Natural killer cell treated with Interleukin-12 subunit alpha and Interleukin-12 subunit beta and Interleukin-15 and Interleukin-18, amount 100 ng/mL, for 72 hours (primary cell): ENCODE results near the gene PLXNA3. TPM values are rescaled to one million over a fixed set of nuclear protein-coding genes. Genes with fewer than 3 reads are reported as not detected.

Experiments
- ATAC-seq, 2 donors: fragments of 150-1000 bp; cut with Tn5 transposase in 1 of 2; sonication (Bioruptor Pico), chemical (Tn5 transposase) in 1 of 2; 2 replicates each; pipeline ENCODE4 v1.10.0; 2021
- DNase-seq: peaks from one replicate; pipeline ENCODE4 v3.0.0; 2022; ENCODE audit warnings: low spot score
- H3K27ac Mint-ChIP-seq, 2 donors: 1 replicate in 1 of 2; 2 replicates in 1 of 2; pipeline ENCODE4 v1.8.0; 2022; ENCODE audit warnings: mixed read lengths in 2 of 2, mild to moderate bottlenecking in 1 of 2, moderate library complexity in 1 of 2
- H3K27me3 Mint-ChIP-seq, 2 donors: 1 replicate in 1 of 2; 2 replicates in 1 of 2; pipeline ENCODE4 v1.8.0; 2022; ENCODE audit warnings: mixed read lengths in 2 of 2
- H3K36me3 Mint-ChIP-seq: one replicate; pipeline ENCODE4 v1.8.0; 2022; ENCODE audit warnings: mixed read lengths
- H3K4me1 Mint-ChIP-seq, 2 donors: 1 replicate in 1 of 2; 2 replicates in 1 of 2; pipeline ENCODE4 v1.8.0; 2022; ENCODE audit warnings: low read depth in 2 of 2, mixed read lengths in 2 of 2, mild to moderate bottlenecking in 1 of 2
- H3K4me3 Mint-ChIP-seq: one replicate; pipeline ENCODE4 v1.8.0; 2022; ENCODE audit warnings: mixed read lengths
- H3K9me3 Mint-ChIP-seq: 2 replicates; pipeline ENCODE4 v1.8.0; 2022; ENCODE audit warnings: mixed read lengths
- total RNA-seq, 2 donors: library from RNA; stranded (reverse); gene quantifications; one replicate each; pipeline ENCODE4 v1.2.3, GENCODE V29; 2022

PLXNA3 gene
- total RNA-seq, 2 donors from 2014 or later, result 52.4 to 61.3 TPM

- no peaks in the 10 kb centered on the region for H3K36me3 Mint-ChIP-seq
- peaks cover 0 to 3% of the 10 kb centered on the region in 2 donors for H3K4me1 Mint-ChIP-seq
- H3K4me3 Mint-ChIP-seq, result no peak overlapping the region
- DNase-seq (peak; percentile 41), ATAC-seq (no peak)
- H3K27ac Mint-ChIP-seq, result no peak overlapping the region
- H3K27me3 Mint-ChIP-seq, result no peaks in the 10 kb centered on the region
- no peaks in the 10 kb centered on the region for H3K9me3 Mint-ChIP-seq
These were observed 11.8 kb downstream of the PLXNA3 start for GRCh38 chrX:154469880-154470279.

- no peaks in the 10 kb centered on the region for H3K36me3 Mint-ChIP-seq
- ATAC-seq, result no peak
- H3K9me3 Mint-ChIP-seq, result no peaks in the 10 kb centered on the region
- DNase-seq, result peak; percentile 55
- H3K4me3 Mint-ChIP-seq, result no peak overlapping the region
- H3K27me3 Mint-ChIP-seq, result no peaks in the 10 kb centered on the region
- H3K4me1 Mint-ChIP-seq, result peaks cover 0 to 3% of the 10 kb centered on the region in 2 donors
- no peak overlapping the region for H3K27ac Mint-ChIP-seq
These were observed 12.4 kb downstream of the PLXNA3 start for GRCh38 chrX:154470434-154470833.

DNA sequence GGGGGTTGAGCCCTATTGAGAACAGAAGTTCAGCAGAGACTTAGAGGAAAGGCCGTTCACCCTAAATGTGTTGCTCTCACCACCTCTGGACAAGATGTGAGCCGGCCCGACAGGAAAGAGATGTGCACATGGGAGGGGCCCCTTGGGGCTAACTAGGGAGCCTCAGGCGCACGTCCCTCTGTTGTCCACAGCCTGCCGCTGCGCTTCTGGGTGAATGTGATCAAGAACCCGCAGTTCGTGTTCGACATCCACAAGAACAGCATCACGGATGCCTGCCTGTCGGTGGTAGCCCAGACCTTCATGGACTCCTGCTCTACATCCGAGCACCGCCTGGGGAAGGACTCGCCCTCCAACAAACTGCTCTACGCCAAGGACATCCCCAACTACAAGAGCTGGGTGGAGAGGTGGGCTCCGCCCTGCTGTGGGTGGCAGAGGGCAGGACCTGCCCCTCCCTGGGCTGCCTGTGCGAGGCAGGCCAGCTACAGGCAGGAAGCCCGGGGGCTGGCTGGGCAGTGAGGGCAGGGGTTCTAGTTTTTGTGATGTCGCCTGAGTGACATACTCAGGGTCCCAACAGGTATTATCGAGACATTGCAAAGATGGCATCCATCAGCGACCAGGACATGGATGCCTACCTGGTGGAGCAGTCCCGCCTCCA is 13.0 kb downstream of the PLXNA3 start:
- no peaks in the 10 kb centered on the region for H3K9me3 Mint-ChIP-seq
- ATAC-seq (no peak), DNase-seq (peak; percentile 28)
- no peaks in the 10 kb centered on the region for H3K27me3 Mint-ChIP-seq
- H3K27ac Mint-ChIP-seq, result no peak overlapping the region
- peaks cover 0 to 3% of the 10 kb centered on the region in 2 donors for H3K4me1 Mint-ChIP-seq
- H3K4me3 Mint-ChIP-seq, result no peak overlapping the region
- no peaks in the 10 kb centered on the region for H3K36me3 Mint-ChIP-seq

DNA sequence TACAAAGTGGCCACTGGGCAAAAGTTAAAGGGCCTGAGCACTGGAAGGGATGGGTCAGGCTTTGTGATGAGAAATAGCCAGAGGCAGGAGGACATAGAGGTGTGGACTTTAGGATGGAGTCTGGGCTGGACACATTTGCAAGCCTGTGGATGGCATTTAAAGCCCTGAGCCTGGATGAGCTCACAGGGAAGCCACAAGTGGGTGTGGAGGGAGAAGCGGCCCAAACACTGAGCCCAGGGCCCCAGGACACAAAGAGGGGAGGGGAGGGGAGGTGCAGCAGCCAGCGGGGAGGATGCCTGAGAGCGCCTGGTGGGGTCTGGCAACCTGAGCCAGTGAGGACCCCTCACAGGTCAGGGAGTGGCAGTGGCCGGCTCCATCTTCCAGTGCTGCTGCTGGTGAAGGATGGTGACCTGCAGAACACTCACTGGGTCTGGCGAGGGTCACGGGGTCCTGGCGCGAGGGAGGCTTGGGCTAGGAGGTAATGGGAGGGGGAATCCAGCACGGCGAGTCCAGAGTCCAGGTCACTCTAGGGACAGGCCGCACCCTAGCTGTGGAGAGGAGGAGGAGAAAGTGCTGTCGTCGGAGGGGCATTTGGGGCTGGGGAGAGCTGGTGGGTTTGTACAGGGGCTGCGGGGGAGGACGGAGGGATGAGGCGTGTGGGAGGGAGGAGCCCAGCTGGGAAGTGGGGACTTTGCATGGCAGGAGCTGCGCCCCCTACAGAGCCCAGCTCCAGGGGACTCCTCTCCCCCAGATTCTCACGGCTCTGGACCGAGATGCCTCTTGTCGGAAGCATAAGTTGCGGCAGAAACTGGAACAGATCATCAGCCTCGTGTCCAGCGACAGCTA is 14.0 kb downstream of the PLXNA3 start:
- peaks cover 0 to 3% of the 10 kb centered on the region in 2 donors for H3K4me1 Mint-ChIP-seq
- no peaks in the 10 kb centered on the region for H3K27me3 Mint-ChIP-seq
- no peaks in the 10 kb centered on the region for H3K36me3 Mint-ChIP-seq
- ATAC-seq, result no peak
- H3K27ac Mint-ChIP-seq, result no peak overlapping the region
- no peak overlapping the region for H3K4me3 Mint-ChIP-seq
- no peak for DNase-seq
- no peaks in the 10 kb centered on the region for H3K9me3 Mint-ChIP-seq

GRCh38 chrX:154472685-154473632 is 14.9 kb downstream of the PLXNA3 start:
- ATAC-seq, result no peak

GRCh38 chrX:154473683-154474082 is 15.6 kb downstream of the PLXNA3 start:
- Mint-ChIP-seq H3K36me3 (no peaks in the 10 kb centered on the region), H3K27me3 (no peaks in the 10 kb centered on the region), H3K4me3 (no peak overlapping the region), H3K27ac (no peak overlapping the region), H3K9me3 (no peaks in the 10 kb centered on the region), H3K4me1 (peaks cover 0 to 3% of the 10 kb centered on the region in 2 donors)
- no peak for ATAC-seq
- no peak for DNase-seq

More at GRCh38 chrX:154472685-154473632, 14.9 kb downstream of the PLXNA3 start:
- H3K27ac Mint-ChIP-seq, result no peak overlapping the region
- no peaks in the 10 kb centered on the region for H3K9me3 Mint-ChIP-seq
- peaks cover 0 to 3% of the 10 kb centered on the region in 2 donors for H3K4me1 Mint-ChIP-seq
- H3K36me3 Mint-ChIP-seq, result no peaks in the 10 kb centered on the region
- H3K4me3 Mint-ChIP-seq, result no peak overlapping the region
- H3K27me3 Mint-ChIP-seq, result no peaks in the 10 kb centered on the region
- DNase-seq, result no peak

GRCh38 chrX:154476821-154477220 is 18.7 kb downstream of the PLXNA3 start:
- H3K4me1 Mint-ChIP-seq, result peaks cover 6 to 7% of the 10 kb centered on the region in 2 donors
- DNase-seq (no peak), ATAC-seq (no peak)
- H3K36me3 Mint-ChIP-seq, result no peaks in the 10 kb centered on the region
- H3K27ac Mint-ChIP-seq, result no peak overlapping the region
- no peaks in the 10 kb centered on the region for H3K9me3 Mint-ChIP-seq
- H3K27me3 Mint-ChIP-seq, result no peaks in the 10 kb centered on the region
- H3K4me3 Mint-ChIP-seq, result no peak overlapping the region

- Mint-ChIP-seq H3K27me3 (peaks cover 0 to 3% of the 10 kb centered on the region in 2 donors), H3K36me3 (no peaks in the 10 kb centered on the region), H3K27ac (peak overlapping the region in 1 of 2 donors; percentile 87), H3K4me1 (peaks cover 6 to 7% of the 10 kb centered on the region in 2 donors), H3K4me3 (peak overlapping the region; percentile 80), H3K9me3 (no peaks in the 10 kb centered on the region)
- DNase-seq, result no peak
- no peak for ATAC-seq
These were observed 19.9 kb downstream of the PLXNA3 start for GRCh38 chrX:154477891-154478477.

DNA sequence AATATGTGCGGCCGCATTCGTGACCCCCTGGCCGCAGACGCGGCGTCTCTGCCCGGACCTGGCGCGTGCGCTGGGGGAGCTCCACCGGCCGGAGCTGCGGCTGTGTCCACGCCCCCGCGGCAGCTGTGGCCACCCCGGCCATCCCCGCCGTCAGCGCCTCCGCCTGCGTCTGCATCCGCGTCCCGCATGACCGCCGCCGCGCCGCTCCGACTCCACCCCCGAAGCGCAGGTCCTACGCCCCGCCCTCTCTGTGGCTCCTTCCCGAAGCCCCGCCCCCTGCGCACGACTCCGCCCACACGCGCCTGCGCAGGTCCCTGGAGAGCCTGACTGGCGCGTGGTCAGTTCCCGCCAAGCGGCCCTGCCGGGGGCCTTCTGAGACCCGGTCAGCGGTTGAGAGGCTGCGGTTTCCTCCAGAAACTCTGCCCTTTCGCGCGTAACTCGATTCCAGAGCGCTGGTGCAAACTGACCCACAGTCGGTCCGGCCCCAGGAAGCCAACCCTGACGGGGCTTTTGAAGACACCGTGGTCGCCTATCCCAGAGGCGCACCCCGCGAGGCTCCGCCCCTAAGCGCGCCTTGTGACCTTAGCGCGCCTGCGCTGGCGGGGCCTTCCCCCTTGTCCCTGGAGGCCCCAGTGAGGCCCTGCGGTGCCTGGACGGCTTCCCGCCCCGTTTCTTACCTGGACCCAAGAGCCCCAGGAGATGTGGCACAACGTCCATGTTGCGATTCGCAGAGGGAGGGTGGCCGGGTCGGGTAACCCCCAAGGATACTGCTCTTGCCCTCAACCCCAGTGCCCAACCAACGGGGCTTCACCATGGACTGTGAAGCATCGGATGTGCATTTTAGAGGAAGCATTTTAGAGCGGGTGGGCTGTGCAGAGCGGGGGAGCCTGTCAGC is 20.9 kb downstream of the PLXNA3 start, which contains the start of gene LAGE3:
TSS of gene LAGE3 (minus strand) at position 554 of the 895 bp plus-strand sequence. CDS start at position 188, 366 bp downstream.
- peak within 1 kb of the TSS; percentile 80 for H3K4me3 Mint-ChIP-seq
- H3K27me3 Mint-ChIP-seq, result peaks cover 0 to 3% of the 10 kb centered on the region in 2 donors
- DNase-seq (peak; percentile 93), ATAC-seq (peak; percentile 93 to 94)
- H3K27ac Mint-ChIP-seq, result peak within 1 kb of the TSS; percentile 87 to 94
- H3K4me1 Mint-ChIP-seq, result peaks cover 4 to 6% of the 10 kb centered on the region in 2 donors
- no peaks in the 10 kb centered on the region for H3K9me3 Mint-ChIP-seq
- H3K36me3 Mint-ChIP-seq, result no peaks in the 10 kb centered on the region

- DNase-seq (no peak), ATAC-seq (no peak)
- Mint-ChIP-seq H3K27me3 (peaks cover 0 to 3% of the 10 kb centered on the region in 2 donors), H3K36me3 (no peaks in the 10 kb centered on the region), H3K27ac (no peak overlapping the region), H3K4me3 (no peak overlapping the region), H3K4me1 (peaks cover 4 to 6% of the 10 kb centered on the region in 2 donors), H3K9me3 (no peaks in the 10 kb centered on the region)
These were observed 23.1 kb downstream of the PLXNA3 start for GRCh38 chrX:154481195-154481594.

DNA sequence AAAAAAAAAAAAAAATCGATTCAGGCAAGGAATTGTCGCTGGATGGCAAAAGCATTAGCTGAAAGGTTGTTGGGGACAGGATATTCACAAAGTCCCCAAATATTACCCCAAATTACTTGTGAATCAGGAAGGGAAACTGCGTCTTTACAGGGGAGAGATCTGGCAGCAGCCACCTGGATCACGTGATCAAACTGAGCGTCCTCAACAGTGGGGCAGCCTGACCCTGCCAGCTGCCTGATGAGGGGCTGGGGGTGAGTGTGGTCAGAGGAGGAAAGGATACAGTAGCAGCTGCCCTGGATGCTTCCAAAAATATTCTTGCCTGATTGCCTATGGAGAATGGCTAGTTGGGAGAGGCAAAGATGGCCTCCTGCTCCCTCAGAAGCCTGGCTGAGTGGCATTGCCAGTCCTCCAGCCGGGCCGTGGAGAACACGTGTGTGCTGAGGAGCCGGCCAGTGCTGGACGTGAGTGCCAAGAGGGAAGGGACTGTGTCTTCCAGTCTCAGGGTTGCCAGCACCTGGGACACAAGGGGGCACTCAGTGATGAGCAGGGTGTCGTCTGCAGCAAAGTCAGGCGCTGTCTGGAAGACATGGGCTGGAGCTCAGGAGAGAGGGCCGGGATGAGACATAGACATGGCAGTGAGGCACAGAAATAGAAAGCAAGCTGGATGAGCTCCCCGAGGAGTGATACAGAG is 24.0 kb downstream of the PLXNA3 start:
- Mint-ChIP-seq H3K36me3 (no peaks in the 10 kb centered on the region), H3K4me3 (no peak overlapping the region), H3K27me3 (peaks cover 0 to 3% of the 10 kb centered on the region in 2 donors), H3K9me3 (no peaks in the 10 kb centered on the region), H3K4me1 (peaks cover 4 to 6% of the 10 kb centered on the region in 2 donors), H3K27ac (no peak overlapping the region)
- DNase-seq (no peak), ATAC-seq (no peak)

GRCh38 chrX:154482786-154483185 is 24.7 kb downstream of the PLXNA3 start:
- no peak for ATAC-seq
- Mint-ChIP-seq H3K36me3 (no peaks in the 10 kb centered on the region), H3K4me3 (no peak overlapping the region), H3K27ac (no peak overlapping the region), H3K27me3 (peaks cover 0 to 3% of the 10 kb centered on the region in 2 donors), H3K9me3 (no peaks in the 10 kb centered on the region), H3K4me1 (peaks cover 4 to 7% of the 10 kb centered on the region in 2 donors)
- no peak for DNase-seq
